Stimulated activated CD4-positive, alpha-beta T cell treated with anti-CD3 and anti-CD28 coated beads, Interleukin-4, amount 100 ng/mL, for 24 hours (primary cell): ENCODE data around the gene CCDC179.

Source experiments
- DNase-seq: peaks from one replicate; pipeline ENCODE4 v3.0.0-alpha.2; 2020

Gene CCDC179

DNA sequence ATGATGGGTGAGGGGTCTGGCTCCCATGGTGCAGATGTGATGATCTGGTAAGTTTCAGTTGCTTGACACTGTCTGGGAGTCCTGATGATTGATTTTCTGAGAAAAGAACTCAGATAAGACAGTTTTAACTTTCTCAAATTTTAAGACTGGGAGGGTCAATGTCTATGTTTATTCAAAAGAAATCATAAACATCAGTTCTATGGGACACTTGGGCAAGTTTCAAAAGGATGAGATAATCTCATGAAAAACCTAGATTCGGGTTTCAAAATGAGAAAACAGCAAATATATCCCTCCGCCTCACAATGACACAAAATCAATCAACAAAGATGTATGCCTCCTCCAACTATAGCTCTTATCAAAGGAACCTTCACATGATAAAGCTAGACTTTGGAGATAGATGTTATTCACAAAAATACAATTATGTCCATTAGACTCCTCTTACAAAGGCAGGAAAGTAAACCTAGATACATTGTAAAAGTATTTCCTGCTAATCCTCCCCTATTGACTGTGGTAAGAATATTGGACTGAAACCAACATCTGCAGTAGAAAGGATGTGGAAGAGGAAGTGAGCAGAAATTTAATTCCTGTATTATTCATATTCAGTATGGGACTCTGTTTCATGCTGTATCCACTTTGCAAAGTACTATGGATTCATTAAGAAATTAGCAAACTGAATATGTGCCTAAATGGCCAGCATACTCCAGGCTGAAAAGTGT is 52.3 kb downstream of the CCDC179 start:
- DNase-seq, result no peak

DNA sequence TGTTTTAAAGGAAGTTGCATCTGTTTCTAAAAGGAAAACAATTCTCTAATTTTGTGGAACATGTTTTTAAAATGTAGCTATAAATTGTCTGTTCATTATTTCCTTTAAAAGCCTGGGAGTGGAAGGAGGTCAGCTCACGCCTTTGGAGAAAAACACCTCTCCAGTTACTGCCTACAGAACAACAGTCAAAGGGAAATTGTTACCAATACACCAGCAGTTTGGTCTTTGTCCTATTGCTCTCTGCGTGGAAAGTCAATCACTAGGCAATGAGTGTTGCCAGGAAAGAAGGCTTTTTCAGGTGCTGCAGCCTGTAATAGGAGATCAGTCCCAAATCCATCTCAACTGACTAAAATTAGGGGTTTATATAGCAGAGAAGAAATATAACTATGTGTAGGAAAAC is 52.9 kb downstream of the CCDC179 start:
- no peak for DNase-seq

DNA sequence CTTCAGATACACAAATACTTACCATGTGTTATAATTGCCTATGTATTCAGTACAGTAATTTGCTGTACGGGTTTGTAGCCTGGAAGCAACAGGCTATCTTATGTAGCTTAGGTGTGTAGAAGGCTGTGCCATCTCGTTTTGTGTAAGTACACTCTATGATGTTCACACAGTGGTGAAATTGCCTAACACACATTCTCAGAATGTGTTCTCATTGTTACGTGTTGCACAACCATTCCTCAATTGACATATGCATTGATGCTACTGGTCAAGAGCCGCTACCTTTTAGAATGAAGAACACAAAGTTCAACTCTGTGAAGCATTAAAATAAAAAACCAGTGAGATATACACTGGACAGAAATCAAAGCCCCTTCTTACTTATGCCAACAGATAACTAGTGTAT is 57.4 kb downstream of the CCDC179 start:
- DNase-seq, result no peak

DNA sequence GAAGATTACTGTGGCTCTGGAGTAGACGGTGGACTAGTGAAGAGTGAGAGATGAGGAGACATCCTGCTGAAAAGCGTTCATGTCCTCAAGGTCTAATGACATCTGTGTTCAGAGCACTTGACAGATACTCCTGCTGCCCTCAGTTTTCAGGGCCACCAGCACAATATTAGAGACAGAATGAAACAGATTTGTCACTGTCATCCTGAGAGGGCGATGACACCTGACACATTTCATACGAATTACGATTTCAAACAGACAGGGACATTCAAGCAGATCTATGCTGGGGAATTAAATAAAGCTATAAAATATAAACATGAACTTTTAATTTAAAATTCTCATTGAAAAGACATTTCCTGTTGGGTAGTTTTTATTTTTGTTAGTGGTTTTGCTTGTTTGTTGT is 59.8 kb downstream of the CCDC179 start:
- DNase-seq, result no peak

DNA sequence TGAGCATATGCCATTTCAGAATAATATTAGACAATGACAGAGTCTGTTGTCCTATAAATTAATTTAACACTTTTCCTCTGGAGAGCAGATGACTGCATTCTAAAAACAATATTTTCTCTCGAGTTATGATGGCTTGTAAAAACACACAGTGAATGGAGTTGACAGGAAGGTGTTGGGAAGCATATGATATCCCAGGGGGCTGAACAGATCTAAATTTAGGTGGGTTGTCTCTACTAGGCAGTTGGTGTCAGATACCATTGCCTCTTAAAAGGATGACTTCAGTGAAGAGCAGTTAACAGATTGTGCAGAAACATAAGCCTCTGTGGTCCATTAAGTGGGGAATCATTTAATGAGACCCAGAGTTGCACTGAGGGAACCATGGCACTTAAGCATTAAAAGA is 61.4 kb downstream of the CCDC179 start:
- no peak for DNase-seq

DNA sequence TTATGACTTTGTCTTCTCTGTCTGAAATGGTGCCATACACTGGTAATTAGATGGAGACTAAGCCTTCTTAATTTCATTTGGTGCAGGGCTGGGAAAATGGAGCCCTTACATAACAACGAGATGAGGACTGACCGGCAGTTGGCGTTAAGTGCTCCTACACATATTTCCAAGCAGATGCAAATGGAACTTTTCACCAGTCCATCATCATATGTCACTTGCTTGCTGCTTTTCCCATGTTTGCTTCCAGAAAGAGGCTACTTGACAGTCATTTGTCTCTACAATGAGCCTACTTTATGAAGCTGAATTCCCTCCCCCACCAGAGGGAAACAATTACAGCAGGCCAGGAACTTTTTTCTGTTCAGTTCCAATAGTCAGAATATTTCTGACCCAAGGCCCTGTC is 63.2 kb downstream of the CCDC179 start:
- DNase-seq, result no peak
